Stimulated activated CD4-positive, alpha-beta T cell treated with anti-CD3 and anti-CD28 coated beads, Interleukin-1b, Interleukin-23, amount 100 ng/mL, for 4 hours (primary cell): ENCODE data around the gene GCNT2.
"Not testable (repeated sequence)": the region's sequence is repeated elsewhere in the genome, so short reads cannot be mapped to it uniquely, and the experiment has no call there.

Experiments
- DNase-seq, 2 donors: peaks; one replicate each; pipeline ENCODE4 v3.0.0-alpha.2; 2020; ENCODE audit warnings: low read depth in 2 of 2

GCNT2 gene

GRCh38 chr6:10580570-10580969 lies 59.4 kb downstream of the GCNT2 start:
- no peak for DNase-seq

- not testable (repeated sequence) for DNase-seq
Measured at GRCh38 chr6:10581402-10581801, 60.3 kb downstream of the GCNT2 start.

GRCh38 chr6:10582774-10583508 lies 61.8 kb downstream of the GCNT2 start:
- DNase-seq, result no peak

GRCh38 chr6:10583509-10583901 lies 62.4 kb downstream of the GCNT2 start:
- DNase-seq, result no peak

GRCh38 chr6:10584607-10585006 lies 63.5 kb downstream of the GCNT2 start:
- DNase-seq, result no peak

- DNase-seq, result no peak
Measured at GRCh38 chr6:10585209-10585845, 64.2 kb downstream of the GCNT2 start.

GRCh38 chr6:10586302-10586701 lies 65.2 kb downstream of the GCNT2 start:
- no peak for DNase-seq

GRCh38 chr6:10587656-10588406 lies 66.7 kb downstream of the GCNT2 start:
- no peak for DNase-seq

- no peak for DNase-seq
Measured at GRCh38 chr6:10588562-10589428, 67.6 kb downstream of the GCNT2 start.

- DNase-seq, result no peak
Measured at GRCh38 chr6:10589429-10589727, 68.2 kb downstream of the GCNT2 start.

- DNase-seq, result no peak
Measured at GRCh38 chr6:10589983-10590382, 68.8 kb downstream of the GCNT2 start.

- DNase-seq, result no peak
Measured at GRCh38 chr6:10591422-10592160, 70.4 kb downstream of the GCNT2 start.

- DNase-seq, result no peak
Measured at GRCh38 chr6:10595731-10596664, 74.8 kb downstream of the GCNT2 start.

- DNase-seq, result no peak
Measured at GRCh38 chr6:10597499-10598001, 76.4 kb downstream of the GCNT2 start.

- no peak for DNase-seq
Measured at GRCh38 chr6:10598084-10598960, 77.2 kb downstream of the GCNT2 start.

- no peak for DNase-seq
Measured at GRCh38 chr6:10599046-10599445, 77.9 kb downstream of the GCNT2 start.

- DNase-seq, result not testable (repeated sequence)
Measured at GRCh38 chr6:10600681-10601080, 79.5 kb downstream of the GCNT2 start.

GRCh38 chr6:10603219-10603618 lies 82.1 kb downstream of the GCNT2 start:
- DNase-seq, result no peak

GRCh38 chr6:10609038-10609437 lies 87.9 kb downstream of the GCNT2 start:
- no peak for DNase-seq
